GM12872 (cell line): Measurements from ENCODE around the gene CFD.

Source experiments
- TF ChIP-seq, protein P1 (sequence below): IDR thresholded peaks from 3 replicates; pipeline ENCODE4 v1.5.1; 2011; ENCODE audit warnings: low read depth, mild to moderate bottlenecking, low read length, moderate library complexity; ENCODE audit not compliant: insufficient read depth

The CFD gene

DNA sequence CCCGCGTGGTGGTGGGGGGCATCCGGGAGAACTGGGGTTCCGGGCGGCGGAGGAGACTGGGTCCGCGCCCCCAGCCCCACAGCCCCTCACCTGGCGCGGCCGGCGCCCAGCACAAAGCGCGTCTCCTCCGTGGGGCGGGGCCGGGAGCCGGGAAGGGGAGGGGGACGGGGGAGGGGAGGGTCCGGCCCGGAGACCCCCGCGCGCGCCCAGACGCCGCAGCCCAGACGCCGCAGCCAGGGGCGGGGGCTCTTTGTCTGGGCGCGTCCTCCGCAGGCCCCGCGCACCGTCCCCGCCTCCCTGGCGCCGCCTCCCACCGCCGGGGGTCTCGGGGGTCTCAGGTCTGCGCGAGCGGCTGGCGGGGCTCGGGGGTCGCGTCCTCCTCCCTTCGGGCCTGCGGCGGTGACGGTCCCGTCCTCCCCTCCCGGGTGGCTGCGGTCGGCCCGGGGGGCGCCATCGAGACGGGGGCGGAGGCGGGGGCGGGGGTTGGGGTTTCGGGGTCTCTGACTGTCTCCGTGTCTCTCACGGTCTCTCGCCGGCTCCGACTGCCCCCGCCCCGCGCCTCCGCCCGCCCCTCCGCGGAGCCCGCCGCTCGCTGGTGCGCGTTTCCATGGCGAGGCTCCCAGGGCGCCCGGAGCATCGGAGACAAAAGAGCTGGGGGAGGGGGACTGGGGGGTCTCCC, 37.5 kb upstream of the CFD start, which contains the start of gene PLPPR3:
TSS of gene PLPPR3 (minus strand) at position 131 of the 679 bp plus-strand sequence. CDS start 396 bp downstream, outside the sequence.
- TF ChIP-seq, protein P1, sequence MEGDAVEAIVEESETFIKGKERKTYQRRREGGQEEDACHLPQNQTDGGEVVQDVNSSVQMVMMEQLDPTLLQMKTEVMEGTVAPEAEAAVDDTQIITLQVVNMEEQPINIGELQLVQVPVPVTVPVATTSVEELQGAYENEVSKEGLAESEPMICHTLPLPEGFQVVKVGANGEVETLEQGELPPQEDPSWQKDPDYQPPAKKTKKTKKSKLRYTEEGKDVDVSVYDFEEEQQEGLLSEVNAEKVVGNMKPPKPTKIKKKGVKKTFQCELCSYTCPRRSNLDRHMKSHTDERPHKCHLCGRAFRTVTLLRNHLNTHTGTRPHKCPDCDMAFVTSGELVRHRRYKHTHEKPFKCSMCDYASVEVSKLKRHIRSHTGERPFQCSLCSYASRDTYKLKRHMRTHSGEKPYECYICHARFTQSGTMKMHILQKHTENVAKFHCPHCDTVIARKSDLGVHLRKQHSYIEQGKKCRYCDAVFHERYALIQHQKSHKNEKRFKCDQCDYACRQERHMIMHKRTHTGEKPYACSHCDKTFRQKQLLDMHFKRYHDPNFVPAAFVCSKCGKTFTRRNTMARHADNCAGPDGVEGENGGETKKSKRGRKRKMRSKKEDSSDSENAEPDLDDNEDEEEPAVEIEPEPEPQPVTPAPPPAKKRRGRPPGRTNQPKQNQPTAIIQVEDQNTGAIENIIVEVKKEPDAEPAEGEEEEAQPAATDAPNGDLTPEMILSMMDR: no peak

DNA sequence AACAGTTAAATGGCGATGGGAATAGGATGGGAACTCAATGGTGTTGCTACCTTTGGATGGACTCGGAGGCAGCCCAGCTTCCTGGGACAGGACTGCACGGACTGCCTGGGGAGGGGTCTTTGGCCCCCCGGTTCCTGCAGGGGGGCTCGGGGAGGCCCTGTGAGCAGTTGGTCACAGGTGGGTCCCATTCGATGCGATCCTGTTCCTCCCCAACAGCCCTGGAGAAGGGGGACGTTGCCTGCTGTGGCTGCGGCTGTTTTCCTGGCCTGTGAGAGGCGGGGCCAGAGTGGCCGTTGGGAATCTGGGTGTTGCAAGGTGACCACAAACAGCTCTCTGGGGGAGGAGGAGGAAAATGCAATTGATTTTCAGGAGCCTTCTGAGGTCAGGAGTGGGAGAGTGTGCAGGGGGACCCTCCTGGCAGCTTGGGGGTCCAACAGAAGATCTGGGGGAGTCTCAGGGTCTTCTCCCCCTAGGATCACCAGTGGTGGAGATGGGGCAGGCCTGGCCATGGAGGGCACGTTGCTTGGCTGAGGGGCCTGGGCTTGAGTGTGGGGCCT, 35.8 kb upstream of the CFD start:
- TF ChIP-seq, protein P1: no peak

DNA sequence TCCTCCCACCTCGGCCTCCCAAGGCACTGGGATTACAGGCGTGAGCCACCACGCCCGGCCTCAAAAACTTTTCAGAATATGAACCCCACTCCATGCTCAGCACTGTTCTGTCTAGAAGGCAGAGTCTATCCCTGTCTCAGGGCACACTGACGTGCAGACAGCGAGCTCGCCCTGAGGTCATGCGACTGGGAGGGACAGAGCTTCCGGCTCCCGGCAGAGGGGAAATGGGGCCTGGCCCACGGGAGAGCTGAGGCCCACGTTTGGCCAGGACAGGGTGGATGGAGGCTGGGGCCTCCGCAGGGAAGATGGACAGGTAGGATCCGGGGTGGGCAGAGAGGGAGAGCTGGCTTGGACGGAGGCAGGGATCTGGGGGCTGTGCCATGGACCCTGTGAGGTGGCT, 34.6 kb upstream of the CFD start:
- TF ChIP-seq, protein P1: no peak

DNA sequence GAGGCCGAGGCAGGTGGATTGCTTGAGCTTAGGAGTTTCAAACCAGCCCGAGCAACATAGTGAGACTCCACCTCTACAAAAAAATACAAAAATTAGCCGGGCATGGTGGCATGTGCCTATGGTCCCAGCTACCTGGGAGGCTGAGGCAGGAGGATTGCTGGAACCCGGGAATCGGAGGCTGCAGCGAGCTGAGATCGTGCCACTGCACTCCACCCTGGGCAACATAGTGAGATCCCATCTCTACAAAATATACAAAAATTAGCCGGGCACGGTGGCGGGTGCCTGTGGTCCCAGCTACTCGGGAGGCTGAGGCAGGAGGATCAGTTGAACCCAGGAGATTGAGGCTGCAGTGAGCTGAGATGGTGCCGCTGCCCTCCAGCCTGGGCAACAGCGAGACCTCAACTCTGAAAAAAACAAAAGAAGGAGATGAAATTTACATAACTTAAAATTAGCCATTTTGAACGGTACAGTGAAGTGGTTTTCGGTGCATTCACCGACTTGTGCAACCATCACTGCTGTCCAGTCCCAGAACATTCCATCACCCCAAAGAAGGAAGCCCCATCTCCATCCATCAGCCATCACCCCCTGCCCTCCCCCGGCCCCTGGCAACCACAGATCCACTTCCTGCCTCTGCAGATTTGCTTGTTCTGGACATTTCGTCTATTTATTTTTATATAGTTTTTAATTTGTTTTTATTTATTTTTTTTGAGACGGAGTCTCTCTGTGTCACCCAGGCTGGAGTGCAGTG, 33.4 kb upstream of the CFD start:
- TF ChIP-seq, protein P1: no peak

DNA sequence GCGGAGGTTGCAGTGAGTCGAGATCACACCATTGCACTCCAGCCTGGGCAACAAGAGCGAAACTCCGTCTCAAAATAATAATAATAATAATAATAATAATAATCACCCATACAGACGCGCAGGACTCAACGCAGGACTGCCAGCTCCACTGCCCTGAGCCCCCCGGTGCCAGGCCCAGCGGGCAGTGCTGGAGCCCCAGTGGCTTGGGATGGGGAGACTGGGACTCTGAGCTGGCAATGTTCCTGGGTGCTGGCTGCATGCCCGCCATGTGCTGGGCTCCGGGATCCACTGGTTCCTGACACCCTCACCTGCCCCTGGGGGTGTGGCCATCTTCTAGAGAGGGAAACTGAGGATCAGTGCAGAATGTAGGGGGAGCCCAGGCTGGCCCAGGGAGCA, 32.2 kb upstream of the CFD start:
- TF ChIP-seq, protein P1: no peak

DNA sequence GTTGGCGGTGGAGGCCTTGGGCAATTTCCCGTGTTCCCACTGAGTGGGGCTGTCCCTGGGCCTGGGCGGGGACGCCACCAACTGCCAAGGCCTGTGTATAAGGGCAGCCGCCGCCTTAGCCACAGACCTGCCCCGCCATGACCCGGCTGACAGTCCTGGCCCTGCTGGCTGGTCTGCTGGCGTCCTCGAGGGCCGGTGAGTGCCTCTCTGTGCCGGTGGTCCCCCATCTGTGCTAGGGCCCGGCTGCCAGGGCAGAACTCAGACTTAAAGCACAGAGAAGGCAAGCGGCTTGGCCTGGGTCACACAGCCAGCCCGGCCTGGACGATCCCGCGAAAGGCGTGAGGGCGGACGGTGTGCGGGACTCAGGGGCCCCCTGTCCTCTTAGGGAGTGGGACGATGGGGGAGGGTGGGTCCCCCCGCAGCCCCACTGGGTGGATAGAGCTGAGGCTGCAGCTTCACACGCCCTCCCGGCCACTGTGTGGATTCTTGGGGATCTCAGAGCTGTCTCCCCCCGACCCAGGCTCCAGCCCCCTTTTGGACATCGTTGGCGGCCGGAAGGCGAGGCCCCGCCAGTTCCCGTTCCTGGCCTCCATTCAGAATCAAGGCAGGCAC, 31.6 kb upstream of the CFD start, which contains the start of gene AZU1:
TSS of gene AZU1 (plus strand) at position 128 of the 612 bp plus-strand sequence. CDS start at position 138, 10 bp downstream.
- TF ChIP-seq, protein P1: no peak

DNA sequence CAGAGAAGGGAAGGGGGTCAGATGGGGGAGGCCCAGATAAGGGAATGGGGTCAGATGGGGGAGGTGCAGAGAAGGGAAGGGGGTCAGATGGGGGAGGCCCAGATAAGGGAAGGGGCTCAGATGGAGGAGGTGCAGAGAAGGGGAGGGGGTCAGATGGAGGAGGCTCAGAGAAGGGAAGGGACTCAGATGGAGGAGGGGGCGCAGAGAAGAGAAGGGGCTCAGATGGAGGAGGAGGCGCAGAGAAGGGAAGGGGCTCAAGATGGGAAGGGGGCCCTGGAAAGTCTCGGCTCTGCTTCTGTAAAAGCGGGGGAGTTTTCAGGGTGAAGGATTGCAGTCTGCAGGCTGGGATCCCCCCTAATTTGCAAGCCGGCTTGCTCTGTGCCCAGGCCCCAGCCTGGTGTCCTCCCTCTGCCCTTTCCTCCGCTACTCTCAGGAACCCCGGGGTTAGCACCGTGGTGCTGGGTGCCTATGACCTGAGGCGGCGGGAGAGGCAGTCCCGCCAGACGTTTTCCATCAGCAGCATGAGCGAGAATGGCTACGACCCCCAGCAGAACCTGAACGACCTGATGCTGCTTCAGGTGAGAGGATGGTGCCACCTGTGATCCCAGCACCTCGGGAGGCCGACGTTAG, 30.2 kb upstream of the CFD start:
- TF ChIP-seq, protein P1: no peak
